22Rv1 (cell line): ENCODE measurements around the gene FAM89B.

ENCODE experiments used
- CTCF ChIP-seq: fragments of 450-650 bp; IDR thresholded peaks from 2 replicates; pipeline ENCODE4 v1.5.1; 2017; ENCODE audit warnings: mild to moderate bottlenecking
- ZFX ChIP-seq: fragments of 450-650 bp; IDR thresholded peaks from 2 replicates; pipeline ENCODE4 v1.6.1; 2017; ENCODE audit warnings: antibody characterized with exemption, borderline replicate concordance

GRCh38 chr11:65588199-65589054 is 16.1 kb downstream of the FAM89B start:
- no peak for TF ChIP-seq CTCF
- TF ChIP-seq ZFX: no peak
